ENCODE data around the gene LRRC51.

- TF ChIP-seq POLR2A (IDR thresholded peaks at IDR 0.05; ENCODE audit: low read length) (no peak), GATA1 (IDR thresholded peaks at IDR 0.05; ENCODE audit: low read depth, low read length) (no peak)
These were observed 64.3 kb downstream of the LRRC51 start for GRCh38 chr11:72144807-72145565.

Data from erythroblast (primary cell).